ENCODE results near the gene CCDC18.

The CCDC18 gene

GRCh38 chr1:93321720-93322119 lies 141.2 kb downstream of the CCDC18 start:
- DNase-seq = no peak

- no peak for DNase-seq
Observed at GRCh38 chr1:93322349-93322748, 141.8 kb downstream of the CCDC18 start.

- DNase-seq = no peak
Observed at GRCh38 chr1:93323185-93323820, 142.8 kb downstream of the CCDC18 start.

GRCh38 chr1:93324486-93325464 lies 144.3 kb downstream of the CCDC18 start:
- DNase-seq = no peak
